ENCODE measurements around the gene ALDH16A1. TPM values are rescaled to one million over a fixed set of nuclear protein-coding genes. Genes with fewer than 3 reads are reported as not detected.

ALDH16A1 gene
- total RNA-seq, 2 donors from 2014 or later: 52.8 to 57.1 TPM

GRCh38 chr19:49463960-49464740, 11.1 kb downstream of the ALDH16A1 start:
- Histone ChIP-seq H3K27me3 (ENCODE audit: control insufficient read depth, insufficient read depth, low read length, poor library complexity, severe bottlenecking) (no peaks in the 10 kb centered on the region), H3K9ac (ENCODE audit: extremely low read depth, low read length, poor library complexity, severe bottlenecking) (no peak overlapping the region), H3K4me1 (ENCODE audit: control insufficient read depth, insufficient read depth, low read length) (no peaks in the 10 kb centered on the region), H3K9me3 (ENCODE audit: control insufficient read depth, low read length) (no peaks in the 10 kb centered on the region), H3K4me3 (ENCODE audit: low read length) (no peak overlapping the region), H3K36me3 (ENCODE audit: control insufficient read depth, insufficient read depth, low read length) (peaks cover 38% of the 10 kb centered on the region), H3K27ac (ENCODE audit: low read depth, low read length) (no peak overlapping the region)
- Mint-ChIP-seq H3K27ac (no peak overlapping the region), H3K9me3 (no peaks in the 10 kb centered on the region), H3K4me3 (no peak overlapping the region), H3K27me3 (ENCODE audit: insufficient read depth) (no peaks in the 10 kb centered on the region), H3K4me1 (no peaks in the 10 kb centered on the region), H3K36me3 (ENCODE audit: low read depth) (peaks cover 35% of the 10 kb centered on the region)
- TF ChIP-seq CTCF (conservative IDR thresholded peaks at IDR 0.05): no peak
- DNase-seq: no peak
- 96 to 97% methylated on average over 19 to 39 of the region's 39 CpGs for WGBS, 2 experiments (ENCODE audit: insufficient coverage in 1 of 2, insufficient read length in 1 of 2)

- H3K9me3 ChIP-seq (ENCODE audit: control insufficient read depth, low read length): no peaks in the 10 kb centered on the region
- 97 to 100% methylated on average over 2 to 3 of the region's 3 CpGs for WGBS, 2 experiments (ENCODE audit: insufficient coverage in 1 of 2, insufficient read length in 1 of 2)
Measured at GRCh38 chr19:49465371-49465770, 12.3 kb downstream of the ALDH16A1 start.

GRCh38 chr19:49468199-49468598, 15.2 kb downstream of the ALDH16A1 start:
- no peak for TF ChIP-seq CTCF (conservative IDR thresholded peaks at IDR 0.05)
- WGBS, 2 experiments (ENCODE audit: insufficient coverage in 1 of 2, insufficient read length in 1 of 2): 89 to 90% methylated on average over 13 to 19 of the region's 19 CpGs
- Mint-ChIP-seq H3K4me3 (no peak overlapping the region), H3K27ac (no peak overlapping the region), H3K9me3 (no peaks in the 10 kb centered on the region), H3K27me3 (ENCODE audit: insufficient read depth) (no peaks in the 10 kb centered on the region), H3K36me3 (ENCODE audit: low read depth) (peaks cover 27% of the 10 kb centered on the region), H3K4me1 (no peaks in the 10 kb centered on the region)
- Histone ChIP-seq H3K9ac (ENCODE audit: extremely low read depth, low read length, poor library complexity, severe bottlenecking) (no peak overlapping the region), H3K36me3 (ENCODE audit: control insufficient read depth, insufficient read depth, low read length) (peaks cover 33% of the 10 kb centered on the region), H3K4me1 (ENCODE audit: control insufficient read depth, insufficient read depth, low read length) (no peaks in the 10 kb centered on the region), H3K27ac (ENCODE audit: low read depth, low read length) (no peak overlapping the region), H3K9me3 (ENCODE audit: control insufficient read depth, low read length) (no peaks in the 10 kb centered on the region), H3K4me3 (ENCODE audit: low read length) (no peak overlapping the region), H3K27me3 (ENCODE audit: control insufficient read depth, insufficient read depth, low read length, poor library complexity, severe bottlenecking) (no peaks in the 10 kb centered on the region)
- DNase-seq: no peak

More at GRCh38 chr19:49465371-49465770, 12.3 kb downstream of the ALDH16A1 start:
- Mint-ChIP-seq H3K4me1 (no peaks in the 10 kb centered on the region), H3K36me3 (ENCODE audit: low read depth) (peaks cover 24% of the 10 kb centered on the region), H3K9me3 (no peaks in the 10 kb centered on the region), H3K4me3 (no peak overlapping the region), H3K27me3 (ENCODE audit: insufficient read depth) (no peaks in the 10 kb centered on the region), H3K27ac (no peak overlapping the region)
- DNase-seq: no peak
- Histone ChIP-seq H3K36me3 (ENCODE audit: control insufficient read depth, insufficient read depth, low read length) (peaks cover 36% of the 10 kb centered on the region), H3K4me3 (ENCODE audit: low read length) (no peak overlapping the region), H3K4me1 (ENCODE audit: control insufficient read depth, insufficient read depth, low read length) (no peaks in the 10 kb centered on the region), H3K9ac (ENCODE audit: extremely low read depth, low read length, poor library complexity, severe bottlenecking) (no peak overlapping the region), H3K27ac (ENCODE audit: low read depth, low read length) (no peak overlapping the region), H3K27me3 (ENCODE audit: control insufficient read depth, insufficient read depth, low read length, poor library complexity, severe bottlenecking) (no peaks in the 10 kb centered on the region)
- no peak for TF ChIP-seq CTCF (conservative IDR thresholded peaks at IDR 0.05)

Data from endodermal cell (in vitro differentiated cells).